GM12878 (cell line): Measurements from ENCODE around the gene TEX54. TPM values are rescaled to one million over a fixed set of nuclear protein-coding genes. Genes with fewer than 3 reads are reported as not detected.

ENCODE experiments used
- ATAC-seq: fragments of 200-7000 bp; cut with Tn5 transposase; 3 replicates; pipeline ENCODE4 v1.9.1; 2020; ENCODE audit warnings: mild to moderate bottlenecking, moderate library complexity
- BruUV-seq: library from RNA; stranded (reverse); fragments of 400-500 nt; replicated peaks from 2 replicates; lab custom pipeline; 2021; lab: Mats Ljungman, UMichigan
- CTCF ChIA-PET: fragments of 300-600 bp; sonication (Branson Sonifier 250); formaldehyde crosslinking; extraction: SDS; loops from one replicate; lab custom pipeline; 2021; ENCODE audit warnings: inconsistent platforms; lab: Yijun Ruan, JAX
- POLR2A ChIA-PET: fragments of 350-600 bp; formaldehyde crosslinking; extraction: SDS; loops from one replicate; lab custom pipeline; 2021; ENCODE audit warnings: inconsistent platforms; lab: Charles Lee
- RAD21 ChIA-PET: fragments of 300-600 bp; sonication (Branson Sonifier 250); formaldehyde crosslinking; loops from one replicate; lab custom pipeline; 2023; ENCODE audit warnings: antibody characterized with exemption; ENCODE audit not compliant: unreplicated experiment; lab: Charles Lee
- SMC1A ChIA-PET: fragments of 300-600 bp; sonication (Branson Sonifier 250); formaldehyde crosslinking; loops from one replicate; lab custom pipeline; 2023; ENCODE audit not compliant: unreplicated experiment, uncharacterized antibody; lab: Charles Lee
- DNase-seq: peaks from one replicate; pipeline ENCODE4 v3.0.0-alpha.2; 2011; ENCODE audit warnings: low read depth, low spot score
- FAIRE-seq: peaks from 3 replicates; lab custom pipeline; 2011; peaks lifted over from hg19 to GRCh38; lab: Jason Lieb, UNC
- H2AFZ ChIP-seq: 2 replicates; pipeline ENCODE4 v1.6.0; 2011; ENCODE audit warnings: low read depth, low read length, control low read depth; ENCODE audit not compliant: control insufficient read depth
- H3K27ac ChIP-seq: 2 replicates; pipeline ENCODE4 v1.5.1; 2011; ENCODE audit warnings: control low read depth; ENCODE audit not compliant: control insufficient read depth, insufficient read depth
- H3K27me3 ChIP-seq, 2 experiments: replicated peaks in 1 of 2; 2 replicates each; pipeline versions ENCODE4 v1.6.0 to v1.6.1; 2011; ENCODE audit warnings: low read length in 1 of 2; ENCODE audit not compliant: control insufficient read depth in 2 of 2, insufficient read depth in 2 of 2
- H3K36me3 ChIP-seq, 2 experiments: 2 replicates each; pipeline ENCODE4 v1.5.1; 2011; ENCODE audit warnings: low read length in 1 of 2; ENCODE audit not compliant: control insufficient read depth in 2 of 2, insufficient read depth in 2 of 2
- H3K4me1 ChIP-seq: 2 replicates; pipeline ENCODE4 v1.6.1; 2011; ENCODE audit warnings: mild to moderate bottlenecking, low read length, moderate library complexity, mixed read lengths; ENCODE audit not compliant: control insufficient read depth, insufficient read depth
- H3K4me2 ChIP-seq: 2 replicates; pipeline ENCODE4 v1.6.0; 2011; ENCODE audit warnings: control low read depth; ENCODE audit not compliant: control insufficient read depth, insufficient read depth
- H3K4me3 ChIP-seq: fragments of 200-600 bp; sonication (generic); 2 replicates; pipeline ENCODE4 v1.5.1; 2016
- H3K79me2 ChIP-seq: 2 replicates; pipeline ENCODE4 v1.6.0; 2011; ENCODE audit warnings: low read length; ENCODE audit not compliant: control insufficient read depth, insufficient read depth
- H3K9ac ChIP-seq: 2 replicates; pipeline ENCODE4 v1.8.0; 2011; ENCODE audit warnings: low read length, control low read depth, mixed read lengths; ENCODE audit not compliant: control insufficient read depth, insufficient read depth
- H3K9me3 ChIP-seq: replicated peaks from 3 replicates; pipeline ENCODE4 v1.5.1; 2011; ENCODE audit warnings: mild to moderate bottlenecking, low read length; ENCODE audit not compliant: control insufficient read depth, insufficient read depth
- H4K20me1 ChIP-seq: 2 replicates; pipeline ENCODE4 v1.6.0; 2011; ENCODE audit not compliant: control insufficient read depth, insufficient read depth
- CTCF ChIP-seq, 3 experiments: IDR thresholded peaks in 2 of 3; conservative IDR thresholded peaks in 1 of 3; 2 replicates each; pipeline ENCODE4 v1.5.1; 2011; ENCODE audit warnings: low read depth in 3 of 3, low read length in 3 of 3, mild to moderate bottlenecking in 3 of 3, control low read depth in 2 of 3, moderate library complexity in 2 of 3, inconsistent platforms in 1 of 3, mixed read lengths in 1 of 3; ENCODE audit not compliant: control insufficient read depth in 2 of 3, insufficient read depth in 1 of 3; ENCODE audit errors: extremely low read depth in 1 of 3
- FOXK2 ChIP-seq: fragments of 450-650 bp; IDR thresholded peaks from 2 replicates; pipeline ENCODE4 v1.6.1; 2017; ENCODE audit warnings: mild to moderate bottlenecking, moderate library complexity
- KLF5 ChIP-seq: fragments of 450-650 bp; IDR thresholded peaks from 2 replicates; pipeline ENCODE4 v1.6.1; 2014; ENCODE audit warnings: mild to moderate bottlenecking; ENCODE audit not compliant: partially characterized antibody
- WGBS: methylation state at CpG from one replicate; pipeline ENCODE4 v1.1.6; 2016; ENCODE audit warnings: low lambda C conversion rate; ENCODE audit not compliant: insufficient replicate concordance, insufficient coverage; ENCODE audit errors: missing lambda C conversion rate; 5-methylcytosine and 5-hydroxymethylcytosine counted together
- in situ Hi-C: fragments of 300-500 bp; cut with MboI; formaldehyde crosslinking; loops from 9 replicates; pipeline ENCODE4 v1.14.3; 2018; ENCODE audit warnings: mixed read lengths
- intact Hi-C: fragments of 100-400 bp; cut with micrococcal nuclease; formaldehyde crosslinking; loops from one replicate; pipeline ENCODE4 v1.14.2; 2022; ENCODE audit not compliant: unreplicated experiment
- polyA plus RNA-seq, 11 experiments: library from polyadenylated mRNA; depleted of rRNA in 4 of 11; unstranded in 6 of 11; stranded (reverse) in 5 of 11; fragments of >200 nt; fragmentation: Nextera tagmentation in 4 of 11; fragmentation: Illumina TruSeq in 1 of 11; extraction: Ambion mirVana in 4 of 11; extraction: Trizol in 1 of 11; gene quantifications; 1 replicate in 1 of 11; 2 replicates in 10 of 11; pipeline versions ENCODE4 v1.2.1 to v1.2.3, GENCODE V29; 2011 to 2016; ENCODE audit warnings: inconsistent platforms in 2 of 11, missing spikeins in 2 of 11, low read depth in 1 of 11
- total RNA-seq, 4 experiments: library from RNA; depleted of rRNA in 3 of 4; stranded (reverse); fragments of >200 nt in 3 of 4; fragmentation: Illumina TruSeq in 1 of 4; extraction: Trizol in 1 of 4; gene quantifications; 2 replicates each; pipeline versions ENCODE4 v1.2.1 to v1.2.3, GENCODE V29; 2013 to 2021

Gene TEX54
- total and polyA plus RNA-seq, 10 of the 15 experiments (the other 5 are each of a cell fraction or from before 2014, with no cell fraction given): 0.38 to 0.68 (median 0.51) TPM; not detected in 7

GRCh38 chr11:62875698-62876478 is 43.2 kb upstream of the TEX54 start:
- WGBS: over 99% methylated on average over 7 of the region's 7 CpGs
- FAIRE-seq (no peak), ATAC-seq (no peak), DNase-seq (no peak)
- SMC1A ChIA-PET: interaction anchor here (2.4 kb wide), 1 partner anchor 12 kb away, joined by 5 read pairs; no protein-coding TSS in a partner anchor
- intact Hi-C loops: no loop called here
- in situ Hi-C loops: no loop called here
- Histone ChIP-seq H3K4me2 (no peak overlapping the region), H2AFZ (no peak overlapping the region), H3K79me2 (peaks cover 11% of the 10 kb centered on the region), H3K27me3 (no peaks in the 10 kb centered on the region), H4K20me1 (no peaks in the 10 kb centered on the region), H3K36me3 (peaks cover 6 to 7% of the 10 kb centered on the region in 2 experiments), H3K9ac (no peak overlapping the region), H3K9me3 (no peaks in the 10 kb centered on the region), H3K27ac (no peak overlapping the region), H3K4me3 (no peak overlapping the region), H3K4me1 (peaks cover 12% of the 10 kb centered on the region)
- CTCF ChIA-PET: interaction anchor here (0.6 to 5.4 kb wide), 5 partner anchors 13 to 451 kb away, joined by 3 to 31 read pairs (median 3); no protein-coding TSS in a partner anchor
- POLR2A ChIA-PET: interaction anchor here (1.2 to 1.7 kb wide), 3 partner anchors 21 to 146 kb away, joined by 3 to 5 read pairs (median 4); no protein-coding TSS in a partner anchor
- RAD21 ChIA-PET: no interaction called here
- no TSS peak for BruUV-seq
- no peak for TF ChIP-seq KLF5
- TF ChIP-seq CTCF (IDR thresholded peaks at IDR 0.05 in 2 of 3, conservative IDR thresholded peaks at IDR 0.05 in 1 of 3; ENCODE audit: control insufficient read depth in 2 of 3, extremely low read depth in 1 of 3, insufficient read depth in 1 of 3, low read depth in 3 of 3, low read length in 3 of 3): 0 out of 6 replicates have a peak, but pooled peaks of 1 of the 3 experiments have one; percentile 9
- no peak for TF ChIP-seq FOXK2
- TF ChIP-seq, all 136 proteins: peak for 1
